Tibial artery (tissue), 4 donors: ENCODE measurements around the gene PRKCB.

Experiments used
- DNase-seq, 2 donors: peaks; one replicate each; pipeline ENCODE4 v3.0.0-alpha.2; 2019
- H3K27ac ChIP-seq, 2 donors: fragments of 200-600 bp; sonication (generic) in 1 of 2; 1 replicate in 1 of 2; 2 replicates in 1 of 2; pipeline ENCODE4 v1.5.1; 2018 to 2019; ENCODE audit warnings: mild to moderate bottlenecking in 1 of 2
- H3K27me3 ChIP-seq, 2 donors: fragments of 200-600 bp; sonication (generic) in 1 of 2; one replicate each; pipeline versions ENCODE4 v1.5.1 to v1.6.0; 2016 to 2019
- H3K36me3 ChIP-seq, 3 donors: fragments of 200-600 bp; sonication (generic) in 2 of 3; one replicate each; pipeline ENCODE4 v1.5.1; 2016 to 2019; ENCODE audit warnings: mild to moderate bottlenecking in 2 of 3
- H3K4me1 ChIP-seq, 4 donors: fragments of 200-600 bp; sonication (generic) in 2 of 4; 1 replicate in 3 of 4; 2 replicates in 1 of 4; pipeline ENCODE4 v1.5.1; 2016 to 2019
- H3K4me3 ChIP-seq, 2 donors: fragments of 200-600 bp; sonication (generic) in 1 of 2; 1 replicate in 1 of 2; 2 replicates in 1 of 2; pipeline ENCODE4 v1.5.1; 2018 to 2019; ENCODE audit warnings: mild to moderate bottlenecking in 2 of 2
- H3K9me3 ChIP-seq, 3 donors: fragments of 200-600 bp; sonication (generic) in 1 of 3; one replicate each; pipeline ENCODE4 v1.5.1; 2016 to 2019
- CTCF ChIP-seq, 2 experiments: fragments of 200-600 bp in 1 of 2; fragments of 450-650 bp in 1 of 2; IDR thresholded peaks; one replicate each; pipeline ENCODE4 v1.5.1; 2017 to 2019; ENCODE audit warnings: antibody characterized with exemption in 2 of 2, mild to moderate bottlenecking in 1 of 2, moderate library complexity in 1 of 2
- intact Hi-C: fragments of 100-400 bp; cut with DNase I; formaldehyde crosslinking; loops from one replicate; pipeline ENCODE4 v1.15.0; 2023; ENCODE audit warnings: low total_unique reads

The PRKCB gene

DNA sequence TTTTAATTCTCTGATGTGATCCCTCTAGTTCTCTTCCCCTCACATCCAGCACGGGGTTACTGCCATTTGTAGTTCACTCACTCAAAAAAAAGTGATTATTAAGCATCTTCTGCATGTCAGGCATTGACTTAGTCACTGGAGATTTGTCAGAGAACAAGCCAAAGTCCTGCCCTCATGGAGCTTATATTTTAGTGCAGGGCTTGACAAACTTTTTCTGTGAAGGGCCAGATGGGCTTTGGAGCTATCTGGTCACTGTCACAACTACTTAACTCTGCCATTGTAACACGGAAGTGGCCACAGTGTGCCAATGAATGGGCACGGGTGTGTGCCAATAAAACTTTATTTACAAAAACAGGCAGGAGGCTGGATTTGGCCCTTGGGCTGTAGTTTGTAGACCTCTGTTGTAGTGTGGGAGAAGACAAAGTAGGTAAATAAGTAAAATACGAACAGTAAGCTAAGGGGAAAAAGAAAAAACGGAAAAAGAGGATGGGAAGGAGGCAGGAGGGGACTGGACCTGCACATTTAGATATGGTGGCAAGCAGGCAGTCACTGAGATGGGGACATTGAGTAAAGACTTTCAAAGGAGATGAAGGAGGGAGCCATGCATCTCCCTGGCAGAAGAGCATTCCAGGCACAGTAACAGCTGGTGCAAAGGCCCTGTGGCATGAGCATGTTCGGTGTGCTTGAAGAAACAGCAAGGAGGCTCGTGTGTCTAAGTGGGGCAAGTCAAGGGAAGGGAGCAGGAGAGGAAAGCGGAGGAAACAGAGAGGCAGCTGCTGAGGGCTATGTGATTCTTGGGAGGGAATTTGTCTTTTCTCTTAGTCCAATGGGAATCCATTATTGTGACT, 217.5 kb downstream of the PRKCB start:
- Histone ChIP-seq H3K27ac (no peak overlapping the region), H3K4me3 (no peak overlapping the region), H3K36me3 (no peaks in the 10 kb centered on the region), H3K27me3 (peaks cover 0 to 7% of the 10 kb centered on the region in 2 donors), H3K4me1 (no peaks in the 10 kb centered on the region), H3K9me3 (no peaks in the 10 kb centered on the region)
- no peak for TF ChIP-seq CTCF (IDR thresholded peaks at IDR 0.05)
- no peak for DNase-seq
- intact Hi-C loops = no loop called here

- H3K9me3 ChIP-seq = no peaks in the 10 kb centered on the region
- peaks cover 0 to 7% of the 10 kb centered on the region in 2 donors for H3K27me3 ChIP-seq
- H3K36me3 ChIP-seq = no peaks in the 10 kb centered on the region
- no peak for TF ChIP-seq CTCF (IDR thresholded peaks at IDR 0.05)
- DNase-seq = no peak
- H3K4me3 ChIP-seq = no peak overlapping the region
- no peaks in the 10 kb centered on the region for H3K4me1 ChIP-seq
- no peak overlapping the region for H3K27ac ChIP-seq
- intact Hi-C loops = no loop called here
Measured at GRCh38 chr16:24054741-24055491, 219.1 kb downstream of the PRKCB start.

DNA sequence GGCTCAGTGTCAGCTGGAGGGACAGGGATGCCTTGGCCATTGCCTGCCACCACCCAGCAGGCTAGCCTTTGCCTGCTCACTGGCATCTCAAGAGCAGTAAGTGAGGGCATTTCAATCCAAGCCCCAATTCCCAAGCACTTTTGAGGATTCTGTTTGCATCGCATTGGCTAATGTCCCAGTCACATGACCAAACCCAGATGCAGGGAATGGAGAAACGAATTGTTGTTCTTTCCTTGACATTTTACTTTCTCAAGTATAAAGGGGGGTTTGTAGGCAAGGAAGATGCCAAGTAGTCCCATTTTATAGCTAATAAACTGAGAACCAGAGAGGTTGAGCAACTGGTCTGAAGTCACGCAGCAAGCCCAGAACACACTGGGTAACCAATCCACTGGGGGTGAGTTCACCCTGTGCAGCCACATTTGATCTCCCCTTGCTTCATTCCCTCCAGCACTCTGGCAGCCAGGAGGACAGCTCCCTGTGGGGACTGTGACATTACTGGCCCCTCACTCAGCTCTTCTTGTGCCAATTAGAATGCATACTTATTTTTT, 226.6 kb downstream of the PRKCB start:
- Histone ChIP-seq H3K36me3 (no peaks in the 10 kb centered on the region), H3K27me3 (no peaks in the 10 kb centered on the region), H3K4me1 (peaks cover 0 to 4% (median 0%) of the 10 kb centered on the region in 4 donors), H3K9me3 (no peaks in the 10 kb centered on the region), H3K4me3 (no peak overlapping the region), H3K27ac (no peak overlapping the region)
- DNase-seq = no peak
- intact Hi-C loops = no loop called here
- no peak for TF ChIP-seq CTCF (IDR thresholded peaks at IDR 0.05)

DNA sequence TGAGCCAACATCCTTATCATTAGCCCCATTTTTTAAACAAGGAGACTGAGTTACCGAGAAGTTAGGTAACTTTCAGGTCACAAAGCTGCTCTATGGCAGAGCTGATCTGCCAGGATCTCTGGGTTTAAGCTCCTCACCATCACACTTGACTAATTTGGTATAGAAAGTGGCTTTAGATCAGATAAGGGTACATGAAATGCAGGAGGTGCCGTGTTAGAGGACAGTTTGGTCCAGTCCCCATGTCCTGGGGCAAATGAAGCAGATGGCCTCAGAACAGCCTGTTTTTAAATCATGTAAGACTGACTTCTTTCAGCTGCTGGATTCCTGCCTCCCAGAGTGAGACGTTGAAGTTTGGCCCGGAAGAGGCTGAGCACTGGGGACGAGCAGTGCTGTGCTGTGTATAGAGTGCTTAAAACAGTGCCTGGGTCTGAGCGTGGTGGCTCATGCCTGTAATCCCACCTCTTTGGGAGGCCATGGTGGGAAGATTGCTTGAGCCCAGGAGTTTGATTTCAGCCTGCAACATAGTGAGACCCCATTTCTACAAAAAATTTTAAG, 233.3 kb downstream of the PRKCB start:
- no peak for TF ChIP-seq CTCF (IDR thresholded peaks at IDR 0.05)
- DNase-seq = no peak
- Histone ChIP-seq H3K4me3 (no peak overlapping the region), H3K27ac (peak overlapping the region in 1 of 2 donors; percentile 26), H3K9me3 (no peaks in the 10 kb centered on the region), H3K36me3 (no peaks in the 10 kb centered on the region), H3K27me3 (no peaks in the 10 kb centered on the region), H3K4me1 (peaks cover 0 to 12% (median 0%) of the 10 kb centered on the region in 4 donors)
- intact Hi-C loops = no loop called here

DNA sequence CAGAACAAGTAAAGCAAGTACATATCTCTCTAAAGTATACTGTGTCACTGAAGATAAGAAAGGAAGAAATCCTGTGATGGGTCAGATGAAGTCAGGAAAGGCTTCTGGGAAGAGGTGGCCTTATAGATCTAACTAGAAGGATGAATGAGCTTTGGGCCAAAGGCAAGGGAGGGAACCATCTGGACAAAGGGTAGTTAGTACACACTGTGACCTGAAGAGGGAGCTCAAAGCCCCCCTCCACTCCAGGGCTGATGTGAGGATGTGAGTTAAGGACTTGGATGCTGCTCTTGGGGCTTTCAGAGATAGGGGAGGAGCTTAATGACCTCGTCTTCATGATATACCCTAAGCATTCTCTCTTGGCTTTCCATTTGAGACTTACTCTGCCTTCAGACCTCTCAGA, 235.1 kb downstream of the PRKCB start:
- Histone ChIP-seq H3K9me3 (no peaks in the 10 kb centered on the region), H3K27me3 (no peaks in the 10 kb centered on the region), H3K36me3 (no peaks in the 10 kb centered on the region), H3K4me3 (no peak overlapping the region), H3K27ac (no peak overlapping the region), H3K4me1 (peaks cover 0 to 21% (median 2%) of the 10 kb centered on the region in 4 donors)
- no peak for DNase-seq
- no peak for TF ChIP-seq CTCF (IDR thresholded peaks at IDR 0.05)
- intact Hi-C loops = no loop called here
